Epidermal melanocyte (primary cell): ENCODE data around the gene NTNG2.
A peak's percentile ranks its signal among the peaks of the same experiment; 100 is the strongest.

Experiments
- DNase-seq: peaks from one replicate; pipeline ENCODE4 v3.0.0; 2011; ENCODE audit warnings: low spot score; ENCODE audit not compliant: insufficient read length

NTNG2 gene

GRCh38 chr9:132201139-132201538 is 39.3 kb downstream of the NTNG2 start:
- no peak for DNase-seq

DNA sequence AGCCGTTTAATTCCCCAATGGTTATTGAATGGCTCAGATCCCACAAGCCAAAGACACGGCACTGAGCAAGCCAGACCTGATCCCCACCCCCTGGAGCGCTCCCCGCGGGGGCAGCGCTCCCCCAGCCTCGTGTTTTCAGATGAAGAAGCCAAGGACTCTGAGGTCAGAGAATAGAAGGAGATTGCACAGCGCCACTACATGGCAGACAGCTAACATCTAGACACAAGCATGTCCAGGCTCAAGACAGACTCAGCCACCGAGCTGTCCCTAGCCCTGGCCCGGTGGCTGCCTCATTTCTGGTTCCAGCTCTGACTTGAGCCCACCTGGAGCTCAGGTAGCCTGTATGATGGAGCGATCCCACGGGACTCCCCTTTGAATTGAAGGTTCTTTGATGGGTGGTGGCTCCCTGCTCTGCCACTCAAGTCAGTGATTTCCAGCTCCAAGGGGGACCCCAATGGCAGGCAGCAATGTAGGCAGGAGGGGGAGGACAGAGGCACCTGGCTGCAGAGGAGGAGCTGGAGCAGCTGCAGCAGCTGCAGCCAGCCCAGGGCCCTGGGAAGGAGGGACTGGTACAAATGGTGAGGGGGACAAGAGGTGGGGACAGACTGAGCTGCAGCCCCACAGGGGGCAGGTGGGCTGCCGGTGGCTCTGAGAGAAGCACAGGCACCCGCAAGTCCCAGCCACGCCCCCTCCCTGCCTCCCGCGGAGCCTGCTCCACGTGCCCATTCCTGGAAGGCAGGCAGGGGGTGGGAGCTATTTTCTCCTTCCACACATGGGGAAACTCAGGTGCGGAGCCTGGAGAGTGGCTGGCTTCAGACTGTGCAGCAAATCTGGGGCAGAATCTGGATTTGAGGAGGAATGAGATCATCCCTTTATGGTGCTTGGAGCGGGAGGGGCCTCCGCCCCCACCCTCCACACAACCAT is 40.2 kb downstream of the NTNG2 start:
- no peak for DNase-seq

DNA sequence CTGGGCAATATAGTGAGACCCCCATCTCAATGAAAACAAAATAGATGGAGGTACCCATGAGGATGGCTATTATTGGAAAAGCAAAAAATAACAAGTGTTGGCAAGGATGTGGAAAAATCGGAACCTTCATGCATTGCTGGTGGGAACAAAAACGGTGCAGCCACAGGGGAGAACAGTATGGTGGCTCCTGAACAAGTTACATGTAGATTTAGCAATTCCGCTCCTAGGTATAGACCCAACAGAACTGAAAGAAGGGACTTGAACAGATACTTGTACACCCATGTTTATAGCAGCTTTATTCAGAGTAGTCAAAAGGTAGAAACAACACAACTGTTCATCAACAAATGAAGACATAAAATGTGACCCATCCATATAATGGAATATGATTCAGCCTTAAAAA is 43.0 kb downstream of the NTNG2 start:
- no peak for DNase-seq

GRCh38 chr9:132207215-132207614 is 45.4 kb downstream of the NTNG2 start:
- DNase-seq: no peak

GRCh38 chr9:132207839-132208615 is 46.2 kb downstream of the NTNG2 start:
- DNase-seq: no peak

DNA sequence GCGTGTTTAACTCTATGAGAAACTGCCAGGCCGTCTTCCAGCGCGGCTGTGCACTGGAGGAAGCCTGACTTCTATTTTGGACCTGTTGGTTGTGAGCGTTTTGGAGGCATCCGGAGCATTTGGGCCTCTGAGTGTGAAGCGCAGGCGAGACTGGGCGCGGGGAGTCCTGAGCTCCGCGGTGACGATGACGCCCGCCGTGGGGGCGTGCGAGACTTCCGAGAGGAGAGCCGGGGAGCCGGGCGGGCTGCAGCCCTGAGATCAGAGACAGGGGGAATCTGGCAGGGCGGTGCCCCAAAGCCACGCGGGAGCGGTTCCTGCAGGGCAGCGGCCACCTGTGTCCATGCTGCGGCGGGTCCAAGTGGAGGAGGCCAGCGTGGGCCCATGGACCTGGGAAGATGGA is 47.4 kb downstream of the NTNG2 start:
- DNase-seq: no peak

DNA sequence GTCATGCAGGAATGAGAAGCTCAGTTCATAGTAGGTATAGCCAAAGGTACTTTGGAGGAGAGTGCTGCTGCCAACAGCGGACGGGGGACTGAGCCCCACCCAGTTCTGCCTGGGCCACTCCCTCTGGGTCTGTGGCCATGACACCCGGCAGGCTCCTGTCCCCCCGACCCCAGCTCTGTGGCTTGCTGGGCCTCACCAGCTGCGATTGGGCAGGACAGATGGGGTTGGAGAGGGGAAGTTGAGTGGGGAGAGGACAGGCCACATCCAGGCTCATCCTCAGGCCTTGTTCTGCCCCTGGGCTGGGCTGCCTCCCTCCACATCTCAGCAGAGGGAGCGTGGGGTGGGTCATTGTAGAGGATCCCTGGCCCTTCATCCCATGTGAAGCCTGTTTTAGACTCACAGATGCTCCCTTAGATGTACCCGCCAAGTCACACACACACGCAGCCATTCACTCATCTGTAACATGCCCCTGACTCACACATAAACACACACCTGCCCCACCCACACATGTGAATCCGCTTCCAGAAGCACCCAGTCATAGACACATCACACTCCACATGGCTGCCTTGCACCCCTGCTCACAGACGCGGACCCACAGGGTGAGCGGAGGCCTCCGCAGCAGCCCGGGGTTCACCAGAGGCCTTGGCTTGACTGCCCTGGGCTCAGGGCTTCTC is 48.8 kb downstream of the NTNG2 start:
- no peak for DNase-seq

DNA sequence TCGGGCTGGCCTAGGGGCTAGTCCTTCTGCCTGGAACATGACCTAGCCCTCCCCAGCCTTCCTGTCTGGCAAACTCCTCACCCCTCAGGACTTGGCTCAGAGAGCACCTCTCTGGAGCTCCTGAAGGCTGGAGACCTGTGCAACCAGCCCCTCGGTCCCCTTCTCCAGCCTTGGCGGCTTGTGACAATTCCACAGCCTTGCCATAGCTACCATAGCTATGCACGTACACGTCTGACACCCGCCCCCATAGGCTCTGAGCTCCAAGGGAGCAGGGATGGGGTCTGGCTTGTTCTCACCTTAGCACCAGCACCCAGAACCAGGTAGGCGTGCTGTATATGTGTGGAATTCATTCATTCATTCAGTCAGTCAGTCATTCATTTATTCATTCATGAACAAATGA is 49.7 kb downstream of the NTNG2 start:
- DNase-seq: no peak

GRCh38 chr9:132214027-132214622 is 52.3 kb downstream of the NTNG2 start:
- DNase-seq: peak; percentile 40

GRCh38 chr9:132216861-132217619 is 55.2 kb downstream of the NTNG2 start:
- DNase-seq: no peak

DNA sequence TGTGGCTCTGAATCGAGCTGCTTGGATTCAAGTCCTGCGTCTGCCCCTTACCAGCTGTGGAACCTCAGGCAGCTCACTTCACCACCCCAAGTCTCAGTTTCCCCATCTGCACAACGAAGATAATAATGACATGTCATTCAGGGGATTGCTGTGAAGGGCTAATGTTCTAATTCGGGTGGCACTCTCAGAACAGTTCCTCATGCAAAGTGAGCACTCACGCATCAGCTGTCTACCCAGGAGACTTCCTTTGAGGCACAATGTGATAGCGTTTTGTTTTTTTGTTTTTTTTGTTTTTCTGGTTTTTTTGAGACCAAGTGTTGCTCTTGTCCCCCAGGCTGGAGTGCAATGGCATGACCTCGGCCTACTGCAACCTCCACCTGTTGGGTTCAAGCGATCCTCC is 56.4 kb downstream of the NTNG2 start:
- no peak for DNase-seq

DNA sequence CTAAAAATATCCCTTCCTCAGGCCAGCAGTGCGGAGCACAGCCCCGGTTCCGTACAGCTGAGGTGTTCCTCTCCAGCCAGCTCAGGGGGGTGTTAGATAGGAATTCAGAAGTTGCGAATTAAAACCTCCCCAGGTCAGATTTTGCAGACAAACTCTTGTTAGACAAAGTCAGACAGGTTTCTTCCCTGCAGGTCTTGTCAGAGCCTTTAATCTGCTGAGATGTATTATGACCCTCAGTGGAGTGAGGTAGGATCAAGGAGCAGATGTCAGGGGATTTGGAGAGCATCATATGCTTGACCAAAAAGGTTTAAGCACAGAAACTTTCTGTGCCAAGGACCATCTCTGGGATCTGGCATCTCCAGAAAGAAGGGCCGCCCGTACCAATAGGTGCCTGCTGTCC is 60.1 kb downstream of the NTNG2 start:
- no peak for DNase-seq

DNA sequence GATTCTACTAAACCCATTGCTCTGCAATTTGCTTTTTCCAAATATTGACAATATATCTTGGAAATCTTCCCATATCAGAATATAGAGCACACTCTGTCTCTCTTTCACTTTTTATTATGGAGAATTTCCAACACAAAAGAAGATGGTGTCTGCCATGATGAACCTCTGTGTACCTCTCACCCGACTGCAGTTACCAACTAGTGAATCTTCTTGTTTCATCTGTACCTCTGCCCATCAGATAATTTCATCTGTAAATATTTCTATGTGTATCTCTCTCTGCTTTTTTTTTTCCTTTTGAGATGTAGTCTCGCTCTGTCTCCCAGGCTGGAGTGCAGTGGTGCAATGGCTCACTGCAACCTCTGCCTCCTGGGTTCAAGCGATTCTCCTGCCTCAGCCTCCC is 62.8 kb downstream of the NTNG2 start:
- no peak for DNase-seq

- DNase-seq: no peak
These were observed 64.9 kb downstream of the NTNG2 start for GRCh38 chr9:132226571-132227430.

DNA sequence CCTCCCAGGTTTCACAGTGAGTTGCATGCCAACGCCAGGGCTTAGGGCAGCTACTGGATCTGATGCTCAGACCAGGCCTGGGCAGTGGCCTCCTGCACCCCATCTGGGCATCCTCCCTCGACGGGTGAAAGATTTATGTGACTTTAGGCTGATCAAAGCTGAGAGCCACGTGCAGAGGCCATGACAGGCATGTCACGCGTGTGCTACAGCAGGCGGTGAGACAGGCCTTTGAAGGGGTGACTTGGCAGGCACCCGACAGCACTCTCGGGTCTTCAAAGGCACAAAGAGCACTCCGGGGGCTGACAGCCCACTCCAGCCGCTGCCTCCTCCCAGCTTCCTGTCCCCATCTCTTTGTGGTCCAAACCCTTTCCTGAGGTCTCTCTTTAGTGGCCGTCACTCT is 66.2 kb downstream of the NTNG2 start:
- DNase-seq: no peak

- DNase-seq: no peak
These were observed 68.7 kb downstream of the NTNG2 start for GRCh38 chr9:132230605-132231004.

GRCh38 chr9:132231019-132231701 is 69.3 kb downstream of the NTNG2 start:
- DNase-seq: no peak

DNA sequence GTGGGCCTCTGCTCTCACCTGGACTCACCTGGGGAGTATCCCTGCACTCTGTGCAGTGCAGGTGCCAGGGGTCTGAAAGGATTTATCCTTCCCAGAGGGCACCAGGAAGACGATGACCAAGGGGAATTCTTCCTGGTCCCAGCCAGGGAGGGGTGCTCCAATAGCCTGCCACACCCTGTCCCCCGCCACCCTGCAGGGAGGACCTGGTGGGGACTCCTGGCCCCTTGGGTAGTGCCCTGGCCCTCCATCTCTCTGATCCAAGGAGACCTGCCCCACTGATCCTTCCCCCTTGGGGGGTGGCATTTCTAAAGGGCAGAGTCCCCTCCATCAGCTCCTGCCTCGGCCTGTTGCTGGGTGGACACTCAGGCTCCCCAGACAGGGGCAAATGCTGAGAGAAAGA is 70.7 kb downstream of the NTNG2 start:
- no peak for DNase-seq

GRCh38 chr9:132233138-132233537 is 71.3 kb downstream of the NTNG2 start:
- no peak for DNase-seq
